Measurements from ENCODE around the gene TPP2.

GRCh38 chr13:102572323-102572722 is 24.5 kb upstream of the TPP2 start:
- TF ChIP-seq CTCF (IDR thresholded peaks at IDR 0.05; ENCODE audit: low read depth, low read length, poor library complexity, severe bottlenecking) = no peak
- no peak for TF ChIP-seq EZH2phosphoT487 (IDR thresholded peaks at IDR 0.05; ENCODE audit: borderline replicate concordance, low read length)

All from DOHH2 (cell line).